Posterior cingulate gyrus (tissue), 11 donors: ENCODE data around the gene AFG1L.

ENCODE experiments used
- DNase-seq, 10 donors: peaks; one replicate each; pipeline versions ENCODE4 v3.0.0 to v3.0.0-alpha.2; 2020 to 2021; ENCODE audit warnings: mixed read lengths in 3 of 10
- intact Hi-C: fragments of 100-400 bp; cut with DNase I; formaldehyde crosslinking; loops from one replicate; pipeline ENCODE4 v1.15.1; 2023

The AFG1L gene

GRCh38 chr6:108563292-108563691 is 268.4 kb downstream of the AFG1L start:
- no peak for DNase-seq
- intact Hi-C loops: loop anchor here (10.0 kb wide), 1 partner anchor 92 kb away; no protein-coding TSS in a partner anchor

GRCh38 chr6:108564178-108564577 is 269.3 kb downstream of the AFG1L start:
- intact Hi-C loops: loop anchor here (10.0 kb wide), 1 partner anchor 91 kb away; no protein-coding TSS in a partner anchor
- DNase-seq: no peak

- no peak for DNase-seq
- intact Hi-C loops: loop anchor here (10.0 kb wide), 1 partner anchor 90 kb away; no protein-coding TSS in a partner anchor
These were observed 270.4 kb downstream of the AFG1L start for GRCh38 chr6:108565091-108565766.

- intact Hi-C loops: loop anchor here (10.0 kb wide), 1 partner anchor 89 kb away; no protein-coding TSS in a partner anchor
- no peak for DNase-seq
These were observed 271.0 kb downstream of the AFG1L start for GRCh38 chr6:108565893-108566292.

GRCh38 chr6:108566406-108566805 is 271.6 kb downstream of the AFG1L start:
- intact Hi-C loops: loop anchor here (10.0 kb wide), 1 partner anchor 88 kb away; no protein-coding TSS in a partner anchor
- DNase-seq: no peak

GRCh38 chr6:108568101-108568500 is 273.2 kb downstream of the AFG1L start:
- DNase-seq: no peak
- intact Hi-C loops: loop anchor here (10.0 kb wide), 1 partner anchor 87 kb away; no protein-coding TSS in a partner anchor

- intact Hi-C loops: loop anchor here (10.0 kb wide), 1 partner anchor 86 kb away; no protein-coding TSS in a partner anchor
- DNase-seq: no peak
These were observed 273.9 kb downstream of the AFG1L start for GRCh38 chr6:108568551-108569305.

- no peak for DNase-seq
- intact Hi-C loops: loop anchor here (10.0 kb wide), 1 partner anchor 104 kb away; no protein-coding TSS in a partner anchor
These were observed 275.7 kb downstream of the AFG1L start for GRCh38 chr6:108570517-108570916.

- DNase-seq: peak in 1 of 10 donors; percentile 66
These were observed 279.7 kb downstream of the AFG1L start for GRCh38 chr6:108574457-108575141.

More at GRCh38 chr6:108574457-108575141, 279.7 kb downstream of the AFG1L start:
- intact Hi-C loops: loop anchor here (10.0 kb wide), 1 partner anchor 100 kb away; no protein-coding TSS in a partner anchor
